HG02852 (cell line): ENCODE results near the gene CTDSP2.

Source experiments
- ATAC-seq: cut with Tn5 transposase; IDR thresholded peaks from one replicate; pipeline ENCODE4 v1.9.1; 2021; ENCODE audit warnings: mild to moderate bottlenecking, moderate library complexity; ENCODE audit not compliant: unreplicated experiment

CTDSP2 gene

DNA sequence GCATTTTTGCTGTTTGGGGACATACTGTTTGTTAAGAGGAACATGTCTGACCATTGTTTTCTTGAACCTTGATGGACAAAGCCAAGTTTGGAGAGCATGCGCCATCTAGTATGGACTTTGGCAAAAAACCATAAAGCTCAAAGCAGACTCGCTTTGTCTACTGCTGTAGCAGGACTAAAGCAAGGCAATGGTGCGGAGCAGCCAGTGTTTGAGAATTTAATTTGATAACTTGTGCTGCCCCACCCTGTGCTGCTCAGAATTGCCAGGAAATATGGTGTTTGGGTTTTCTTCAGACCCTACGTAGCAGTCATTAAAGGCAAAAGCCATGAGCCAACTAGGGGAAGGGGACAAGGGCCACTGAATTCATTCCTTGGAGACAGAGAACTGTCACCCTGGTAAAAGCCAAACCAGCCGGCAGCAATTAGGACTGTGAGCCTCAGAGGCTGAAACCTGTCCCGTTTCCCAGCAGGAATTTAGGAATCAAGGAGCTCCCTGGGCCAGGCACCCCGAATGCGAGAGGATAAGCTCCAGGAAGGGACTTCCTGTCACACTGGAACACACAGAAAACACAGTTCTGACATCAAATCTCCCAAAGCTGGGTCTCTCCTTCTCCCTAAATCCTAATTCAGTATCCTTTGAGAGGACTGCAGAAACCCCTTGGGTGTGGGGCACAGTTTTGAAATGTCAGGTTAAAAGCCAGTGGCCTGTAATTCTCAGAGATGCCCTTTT is 29.1 kb downstream of the CTDSP2 start:
- no peak for ATAC-seq

DNA sequence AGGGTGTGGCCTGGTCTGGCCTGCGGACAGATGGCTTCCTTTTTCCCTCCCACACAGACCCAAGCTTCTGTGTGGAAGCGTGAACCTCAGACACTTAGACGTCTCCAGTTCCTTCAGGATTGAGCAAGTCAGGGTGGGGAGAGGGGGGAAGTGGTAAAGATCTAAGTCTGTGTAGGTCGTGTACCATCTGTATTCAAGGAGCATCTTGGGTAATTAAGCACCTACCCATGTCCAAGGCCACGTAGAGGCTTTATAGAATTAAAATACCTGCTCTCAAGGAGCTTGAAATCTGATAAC is 29.7 kb downstream of the CTDSP2 start:
- ATAC-seq, result no peak

DNA sequence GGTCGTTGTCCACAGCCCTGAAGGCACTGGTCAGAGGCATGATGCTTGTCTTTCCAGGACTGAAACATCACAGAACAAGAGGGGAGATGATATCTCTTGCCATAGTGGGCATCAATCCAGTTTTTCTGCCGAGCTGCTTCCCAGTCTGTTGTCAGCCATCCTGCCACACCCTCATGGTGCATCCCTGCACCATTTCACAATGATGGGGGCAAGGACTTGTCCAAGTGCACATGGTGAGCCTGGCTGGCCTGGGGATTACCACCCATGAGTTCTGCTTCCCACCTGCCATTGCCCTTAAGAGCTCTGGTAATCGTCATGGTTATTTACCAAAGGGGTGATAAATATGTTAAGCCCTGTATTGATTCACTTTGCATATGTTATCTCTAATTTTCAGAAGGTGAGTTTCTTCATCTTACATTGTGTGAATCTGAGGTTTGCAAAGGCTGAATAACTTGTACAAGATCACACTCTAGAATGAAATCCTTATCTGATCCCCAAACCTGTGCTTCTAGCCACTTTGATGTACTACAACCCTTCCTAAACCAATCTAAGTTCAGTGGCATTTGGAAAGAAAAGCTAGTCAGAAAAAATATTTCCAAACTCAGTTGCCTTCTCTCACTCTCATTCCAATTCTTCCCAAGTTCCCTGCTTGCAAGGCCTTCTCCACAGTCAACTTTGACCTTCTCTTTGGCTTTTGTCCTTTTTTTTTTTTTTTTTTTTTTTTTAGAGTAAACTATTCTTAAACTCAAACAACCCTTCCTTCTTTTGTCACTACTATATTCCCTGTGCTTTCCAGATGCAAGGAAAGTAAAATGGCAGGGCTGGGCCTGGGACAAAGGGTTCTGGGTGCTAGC is 30.3 kb downstream of the CTDSP2 start:
- ATAC-seq, result no peak

DNA sequence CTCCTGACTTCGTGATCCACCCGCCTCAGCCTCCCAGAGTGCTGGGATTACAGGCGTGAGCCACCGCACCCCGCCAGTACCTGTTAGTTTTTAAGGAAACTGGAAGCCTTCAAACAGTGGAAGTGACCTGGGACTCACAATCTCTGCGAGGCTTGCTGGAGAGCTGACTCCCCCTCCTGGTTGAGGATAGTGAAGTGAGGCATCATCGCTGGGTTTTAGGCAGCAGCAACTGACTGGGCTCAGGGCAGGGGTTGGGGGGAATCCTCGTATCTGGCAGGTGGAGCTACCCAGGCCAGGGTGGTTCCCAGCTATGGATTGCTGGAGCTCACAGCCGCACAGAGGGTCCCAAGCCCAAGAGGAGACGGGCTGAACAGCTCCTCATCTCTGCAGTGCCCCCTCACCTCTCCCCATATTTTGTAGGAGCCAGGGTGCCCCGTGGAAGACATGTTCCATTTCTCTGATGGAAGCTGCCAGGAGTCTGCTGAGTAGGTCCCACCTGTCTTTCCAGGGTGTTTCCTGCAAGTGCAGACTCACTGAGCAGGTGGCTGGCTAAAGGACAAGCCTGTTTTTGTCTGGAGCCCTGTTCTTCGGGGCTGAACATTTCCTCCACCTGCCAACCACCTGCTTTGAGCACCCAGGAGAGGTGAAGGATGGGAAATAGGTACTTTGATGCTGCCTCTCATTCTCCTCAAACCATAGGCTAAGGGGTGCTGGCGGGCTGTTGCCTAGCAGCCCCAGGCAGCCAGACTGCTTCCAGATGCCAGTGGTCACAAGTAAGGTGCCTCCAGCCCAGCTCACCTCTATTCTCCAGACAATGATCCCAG is 31.1 kb downstream of the CTDSP2 start:
- ATAC-seq, result no peak

DNA sequence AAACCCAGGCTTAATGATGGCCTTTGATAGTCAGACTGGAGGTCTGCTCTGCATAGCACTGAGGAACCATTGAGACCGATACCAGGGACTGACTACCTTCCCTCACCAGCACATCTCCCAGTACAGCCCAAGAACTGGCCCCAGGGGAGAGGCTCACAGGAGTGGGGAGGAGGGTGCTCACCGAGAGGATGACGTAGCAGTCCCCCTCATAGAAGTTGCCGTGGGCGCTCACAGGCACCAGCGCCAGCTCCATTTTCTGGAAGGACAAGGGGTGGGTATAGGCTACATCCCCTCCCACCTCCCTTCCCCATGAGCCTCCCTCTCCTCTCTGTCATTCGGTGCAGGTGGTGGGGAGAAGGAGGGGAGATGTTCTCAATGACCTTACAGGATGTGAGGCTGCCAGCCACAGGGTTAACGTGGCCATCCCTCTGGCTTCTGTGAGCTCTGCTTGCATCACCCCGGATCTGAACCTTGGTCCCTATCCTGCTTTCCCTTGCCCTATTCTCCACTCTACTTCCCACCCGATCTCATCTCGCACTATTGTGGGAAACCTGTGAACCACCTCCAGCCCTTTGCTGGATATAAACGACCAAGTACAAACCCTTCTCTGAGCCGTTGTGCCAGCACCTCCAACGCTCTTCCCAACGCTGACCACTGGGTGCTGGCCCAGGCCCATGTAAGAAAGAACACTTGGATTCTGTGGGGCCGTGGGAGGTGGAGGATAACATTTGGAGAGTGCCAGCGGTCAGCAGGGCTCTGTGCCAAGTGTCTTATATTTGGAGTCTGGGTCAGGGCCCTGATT is 32.4 kb downstream of the CTDSP2 start:
- ATAC-seq, result no peak

DNA sequence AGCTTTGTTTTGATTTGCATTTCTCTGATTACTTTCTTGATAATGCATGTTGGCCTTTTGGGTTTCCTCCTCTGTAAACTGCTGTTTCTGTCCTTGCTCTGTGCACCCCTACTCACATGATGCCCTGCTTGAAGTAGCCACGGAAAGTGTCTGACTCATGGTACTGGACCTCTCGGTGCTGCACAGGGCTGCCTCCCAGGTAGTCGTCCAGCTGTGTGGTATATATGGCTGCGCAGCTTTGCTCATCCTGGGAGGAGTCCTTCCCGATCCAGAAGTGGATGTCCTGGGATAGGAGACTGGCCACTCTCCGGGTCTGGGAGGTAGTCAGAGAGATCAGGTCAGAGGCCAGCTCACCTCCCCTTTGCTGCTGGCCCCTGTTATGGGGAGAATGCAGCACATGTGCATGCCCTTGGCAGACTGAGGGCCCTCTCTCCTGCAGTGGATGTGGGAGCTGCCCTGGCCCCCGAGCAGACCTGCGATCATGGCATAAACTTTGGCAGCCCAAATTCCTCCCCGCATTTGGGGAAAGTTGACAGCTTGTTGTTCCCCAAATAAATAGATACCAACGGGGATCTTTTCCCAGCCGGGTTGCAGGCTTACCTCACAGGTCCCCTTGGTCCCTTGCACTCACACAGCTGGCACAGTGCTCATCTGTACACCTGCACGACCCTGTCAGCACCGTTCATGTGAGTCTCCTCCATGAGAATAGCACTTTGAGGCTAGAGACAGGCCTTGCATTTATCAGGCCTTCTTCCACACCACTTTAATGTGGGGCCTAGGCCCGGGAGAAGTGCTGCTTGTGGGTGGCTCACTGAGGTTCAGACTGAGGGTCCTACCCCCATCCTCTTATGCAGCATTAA is 33.2 kb downstream of the CTDSP2 start:
- no peak for ATAC-seq

DNA sequence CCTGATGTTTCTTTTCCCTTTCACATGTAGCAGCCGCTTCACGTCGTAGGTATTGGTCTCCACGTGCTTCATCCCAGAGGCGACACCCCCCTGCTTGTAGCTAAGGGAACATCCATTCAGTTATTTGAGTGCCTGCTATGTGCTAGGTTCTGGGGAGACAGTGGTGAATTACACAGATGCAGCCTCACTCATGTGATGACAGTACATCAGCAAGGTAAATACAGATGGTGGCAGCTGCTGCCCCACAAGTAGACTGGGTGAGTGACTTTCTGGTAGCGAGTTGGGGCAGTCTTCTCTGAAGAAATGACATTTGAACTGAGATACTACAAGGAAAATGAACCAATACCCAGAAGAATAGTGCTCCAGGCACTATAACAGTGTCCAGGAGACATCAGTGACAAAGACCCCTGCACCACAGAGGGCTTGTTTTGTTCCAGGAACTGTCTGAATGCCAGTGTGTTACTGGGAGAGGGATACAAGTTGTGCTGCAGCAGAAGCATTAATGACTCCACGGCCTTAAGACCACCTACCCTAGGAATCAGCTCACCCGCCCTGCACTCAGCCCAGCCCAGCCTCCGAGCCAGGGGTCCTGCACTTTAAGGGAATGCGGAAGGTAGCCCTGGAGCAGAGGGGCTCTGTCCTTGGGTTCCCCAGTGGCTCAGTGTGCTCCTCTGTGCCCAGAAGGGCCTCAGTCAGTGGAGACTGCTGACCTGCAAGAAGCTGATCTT is 35.3 kb downstream of the CTDSP2 start:
- ATAC-seq, result no peak

DNA sequence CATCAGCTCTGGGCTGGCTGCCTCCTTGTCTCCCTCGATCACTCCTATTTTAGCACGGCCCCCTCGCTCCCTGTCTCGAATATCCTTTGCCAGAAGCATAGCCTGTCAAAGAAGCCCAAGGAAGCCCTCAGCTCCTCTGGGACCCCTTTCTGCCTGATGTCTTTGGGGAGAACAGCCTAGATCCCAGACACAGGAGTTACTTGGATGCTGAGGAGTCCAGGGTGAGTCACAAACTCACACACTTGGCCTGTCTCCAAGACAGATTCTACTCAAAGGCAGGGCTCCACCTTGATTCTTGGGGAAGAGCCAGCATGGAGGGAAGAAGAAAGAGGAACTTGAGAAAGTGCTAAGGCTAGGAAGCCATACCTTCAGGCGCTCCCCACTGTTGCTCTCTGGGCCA is 36.1 kb downstream of the CTDSP2 start:
- ATAC-seq, result no peak

DNA sequence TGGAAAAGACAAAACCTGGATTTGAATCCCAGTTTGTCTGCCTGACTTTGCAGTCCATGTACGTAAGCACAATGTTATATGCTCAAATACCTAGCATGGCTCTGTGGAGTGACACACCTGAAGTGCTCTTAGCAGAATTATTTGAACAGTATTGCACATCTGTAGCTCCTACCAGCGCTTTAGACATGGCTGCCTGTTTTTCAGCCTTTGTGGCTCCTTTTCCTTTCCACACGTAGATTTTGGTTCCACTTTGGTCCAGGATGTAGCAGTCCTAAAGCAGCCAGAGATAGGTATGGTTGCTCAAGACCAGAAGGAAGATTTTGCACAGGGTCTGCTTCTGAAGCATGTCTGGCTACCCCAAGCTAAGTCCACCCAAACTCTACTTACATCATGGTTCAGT is 37.1 kb downstream of the CTDSP2 start:
- no peak for ATAC-seq

DNA sequence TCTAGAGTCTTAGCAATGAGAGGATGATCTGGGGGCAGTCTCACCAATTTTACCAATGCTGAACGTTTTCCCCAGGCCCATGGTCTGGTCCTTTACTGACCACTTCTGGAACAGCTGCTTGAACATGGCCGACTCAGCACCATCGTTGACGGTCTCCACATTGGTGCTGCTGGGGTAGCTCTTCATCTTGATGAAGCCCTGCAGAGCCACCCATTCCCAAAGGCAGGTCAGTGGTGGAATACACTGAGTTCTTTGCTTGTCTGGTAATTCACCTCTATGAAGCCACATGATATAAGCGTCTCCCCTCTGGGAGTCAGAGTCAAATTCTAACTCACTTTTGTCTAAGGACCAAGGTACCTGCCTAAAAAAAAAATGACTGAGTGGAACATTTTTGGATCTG is 38.2 kb downstream of the CTDSP2 start:
- no peak for ATAC-seq

DNA sequence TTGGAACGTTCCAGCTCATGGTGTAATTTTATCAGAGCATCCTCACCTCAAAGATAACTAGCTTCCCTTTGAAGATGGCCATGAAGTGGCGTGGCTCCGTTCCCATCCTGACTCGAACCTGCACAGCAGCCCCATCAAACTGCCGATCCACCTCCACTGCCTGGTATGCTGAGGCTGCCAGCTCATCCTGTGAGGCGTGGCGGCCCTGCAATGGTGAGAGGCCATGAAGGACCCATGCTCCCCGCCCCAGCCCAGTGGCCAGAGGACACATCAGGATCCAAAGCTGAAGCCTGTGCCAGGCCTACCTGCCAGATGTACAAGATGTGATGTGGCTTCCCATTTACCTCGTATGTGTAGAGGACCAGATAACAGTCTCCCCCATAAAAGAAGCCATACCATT is 39.2 kb downstream of the CTDSP2 start:
- no peak for ATAC-seq

DNA sequence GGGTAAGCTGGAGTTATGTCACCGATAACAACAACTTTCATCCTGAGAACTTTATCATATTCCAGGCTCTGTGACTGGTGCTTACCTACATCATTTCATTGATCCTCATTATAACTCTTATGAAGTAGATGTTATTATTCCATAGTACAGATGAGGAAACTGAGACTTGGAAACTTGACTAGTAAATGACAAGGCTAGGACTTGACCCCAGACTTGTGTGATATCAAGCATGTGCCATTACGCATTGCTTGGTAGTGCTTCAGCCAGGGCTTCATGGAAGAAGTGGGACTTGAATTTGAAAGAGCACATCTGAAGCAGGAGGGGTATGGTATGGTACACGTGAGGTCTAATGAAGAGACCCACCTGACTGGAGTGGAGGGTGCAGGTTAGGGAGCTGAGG is 39.9 kb downstream of the CTDSP2 start:
- no peak for ATAC-seq

DNA sequence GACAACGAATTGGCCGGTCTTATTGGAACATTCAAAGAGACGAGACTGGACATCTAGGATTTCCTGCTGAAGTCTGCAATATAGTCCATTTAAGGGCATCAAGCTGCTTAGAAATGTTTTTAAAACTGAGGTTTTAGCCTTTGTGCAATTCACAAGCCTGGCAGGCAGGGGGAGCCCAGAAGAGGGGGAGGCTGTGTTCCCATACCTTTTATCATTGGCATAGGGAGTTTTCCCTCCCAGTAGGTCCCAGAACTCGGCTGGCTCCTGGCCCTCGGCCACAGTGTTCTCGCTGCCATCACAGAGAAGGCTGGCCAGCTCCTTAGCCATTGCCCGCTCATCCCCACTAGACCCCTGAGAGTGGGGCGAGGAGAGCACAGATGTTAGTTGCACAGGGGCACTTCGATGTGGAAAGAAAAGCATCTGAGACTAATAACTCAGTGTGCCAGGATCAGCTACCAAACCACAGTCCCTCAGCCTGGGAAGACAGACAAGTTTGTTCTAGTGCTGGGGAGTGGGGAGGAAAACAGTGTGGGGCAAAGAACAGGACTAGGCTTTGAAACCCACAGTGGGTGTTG is 43.1 kb downstream of the CTDSP2 start:
- ATAC-seq, result no peak

DNA sequence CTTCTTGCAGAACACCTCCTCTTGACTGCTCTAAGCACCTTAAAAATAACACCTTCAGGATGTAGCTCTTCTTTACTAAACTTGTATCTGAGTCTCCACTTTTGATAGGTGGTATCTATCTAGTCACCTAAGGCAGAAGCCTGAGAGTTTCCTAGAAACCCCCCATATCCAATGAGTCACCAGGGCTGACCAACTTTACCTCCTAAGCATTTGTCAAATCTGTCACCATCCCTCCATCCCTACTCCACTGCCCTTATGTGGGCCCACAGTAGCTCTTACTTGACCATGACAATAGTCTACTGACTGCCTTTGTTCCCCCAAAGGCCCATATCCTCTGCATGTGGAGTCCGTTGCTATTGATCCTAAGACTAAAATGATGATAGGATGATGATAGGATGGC is 43.9 kb downstream of the CTDSP2 start:
- ATAC-seq, result no peak

DNA sequence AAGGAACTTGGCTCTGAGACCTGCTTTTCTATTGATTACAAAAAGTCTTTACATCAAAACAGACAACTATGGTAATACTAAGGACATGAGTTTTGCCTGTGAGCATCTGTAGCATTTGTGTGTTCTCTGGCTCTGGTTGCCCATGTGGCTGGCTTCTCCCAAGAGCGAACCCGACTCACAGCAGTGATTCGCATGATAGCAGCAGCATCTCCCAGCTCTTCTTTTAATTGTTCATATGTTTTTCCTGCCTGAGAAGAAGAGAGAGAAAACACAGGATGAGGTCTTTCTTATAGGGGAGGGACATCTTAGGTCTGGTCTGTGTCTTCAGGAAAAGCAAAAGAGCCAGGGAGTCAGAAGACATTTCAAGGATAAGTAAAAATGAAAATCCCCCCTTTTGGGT is 45.6 kb downstream of the CTDSP2 start:
- ATAC-seq, result no peak

DNA sequence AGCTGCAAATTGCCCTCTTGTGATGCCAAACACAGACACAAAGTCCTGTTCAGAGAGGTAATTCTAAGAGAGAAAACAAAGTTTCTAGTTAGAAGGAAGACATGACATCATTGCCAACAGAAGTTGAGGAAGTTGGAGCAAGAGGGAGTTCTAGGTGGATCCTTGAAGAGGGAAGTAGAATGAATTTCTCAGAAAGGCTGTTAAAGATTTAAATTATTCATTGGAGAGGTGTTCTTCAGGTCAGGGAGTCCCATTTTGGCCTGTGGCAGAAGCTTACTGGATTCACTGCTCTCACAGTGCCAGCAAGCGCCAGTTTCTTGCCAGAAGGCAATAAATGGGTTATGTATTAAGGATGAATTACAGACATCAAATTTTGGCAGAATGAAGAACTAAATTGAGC is 48.6 kb downstream of the CTDSP2 start:
- ATAC-seq, result no peak

DNA sequence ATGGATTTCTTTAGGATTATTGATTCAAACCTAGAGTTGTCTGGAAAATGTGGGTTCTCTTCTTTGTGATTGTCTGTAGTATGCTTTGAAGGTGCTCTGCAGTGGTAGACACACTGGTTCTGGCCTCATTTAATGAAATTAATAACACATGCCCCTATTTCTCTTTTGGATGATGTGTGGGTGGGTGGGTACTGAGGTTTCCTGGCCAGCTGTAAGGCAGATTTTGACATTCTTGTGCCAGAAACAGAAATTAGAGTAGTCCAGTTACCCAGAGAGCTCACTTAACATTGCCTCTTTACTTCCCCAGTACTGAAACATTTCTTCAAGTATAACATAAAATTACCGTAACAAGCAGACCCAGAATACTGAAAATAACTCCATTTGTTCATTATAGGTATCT is 49.5 kb downstream of the CTDSP2 start:
- ATAC-seq, result no peak

DNA sequence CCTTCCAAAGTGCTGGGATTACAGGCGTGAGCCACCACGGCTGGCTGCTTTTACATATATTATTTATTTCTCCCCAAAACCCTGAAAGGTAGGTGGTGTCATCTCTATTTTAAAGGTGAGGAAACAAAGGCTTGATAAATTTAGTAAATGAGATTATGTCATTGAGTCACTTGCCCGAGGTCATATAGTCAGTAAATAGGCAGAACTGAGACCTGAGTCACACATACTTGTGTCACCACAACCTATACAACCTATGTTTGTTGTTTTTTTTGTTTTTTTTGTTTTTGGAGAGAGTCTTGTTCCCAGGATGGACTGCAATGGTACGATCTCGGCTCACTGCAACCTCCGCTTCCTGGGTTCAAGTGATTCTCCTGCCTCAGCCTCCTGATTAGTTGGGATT is 51.2 kb downstream of the CTDSP2 start:
- no peak for ATAC-seq

DNA sequence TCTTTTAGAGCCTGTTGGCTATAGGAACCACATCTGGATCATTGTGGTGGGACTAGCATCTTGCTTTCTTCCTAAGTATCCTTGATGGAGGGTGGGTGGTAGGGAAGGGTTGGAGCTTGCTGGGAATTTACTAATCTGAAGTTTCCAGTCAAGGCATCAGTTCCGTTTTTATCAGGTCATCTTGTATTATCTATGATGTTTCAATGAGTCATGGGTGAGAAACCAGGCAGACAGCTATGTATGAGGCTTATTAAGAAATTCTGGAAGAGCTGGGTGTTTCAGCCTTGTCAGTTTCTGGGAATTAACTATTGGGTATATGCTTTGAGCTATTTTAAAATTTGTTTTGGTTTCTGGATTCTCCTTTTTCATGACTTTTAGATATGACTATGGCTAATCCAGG is 52.6 kb downstream of the CTDSP2 start:
- ATAC-seq, result no peak
